ENCODE measurements around the gene ENOPH1. TPM values are rescaled to one million over a fixed set of nuclear protein-coding genes. Genes with fewer than 3 reads are reported as not detected.

The ENOPH1 gene
- total and polyA plus RNA-seq, 9 of the 15 experiments (the other 6 are each of a cell fraction or from before 2014, with no cell fraction given) = 29.8 to 71.4 (median 48.9) TPM

- TF ChIP-seq RAD21 (CRISPR knock-in tag; conservative IDR thresholded peaks at IDR 0.05 in 1 of 2, IDR thresholded peaks at IDR 0.05 in 1 of 2) (peak; percentile 36 to 48; a peak in 3 of 4 replicates), DMBX1 (CRISPR knock-in tag; IDR thresholded peaks at IDR 0.05; ENCODE audit: borderline replicate concordance) (no peak), SMAD4 (CRISPR knock-in tag; conservative IDR thresholded peaks at IDR 0.05) (no peak), NFIC (IDR thresholded peaks at IDR 0.05) (peak; percentile 94), ZNF57 (CRISPR knock-in tag; IDR thresholded peaks at IDR 0.05) (no peak), KLF1 (tag; IDR thresholded peaks at IDR 0.05) (no peak), ZNF644 (tag; IDR thresholded peaks at IDR 0.05; ENCODE audit: low read depth) (no peak), SMC3 (conservative IDR thresholded peaks at IDR 0.05; ENCODE audit: insufficient read depth, low read depth, low read length) (peak; percentile 69), MCM5 (IDR thresholded peaks at IDR 0.05; ENCODE audit: low read depth) (no peak), NFYB (IDR thresholded peaks at IDR 0.05; ENCODE audit: extremely low read depth, insufficient read length) (no peak), NR3C1 (CRISPR knock-in tag; IDR thresholded peaks at IDR 0.05) (no peak), PTRF (tag; IDR thresholded peaks at IDR 0.05) (no peak), CEBPB (tag; IDR thresholded peaks at IDR 0.05) (0 out of 2 replicates have a peak, but pooled peaks have one; percentile 7), MAZ (CRISPR knock-in tag; conservative IDR thresholded peaks at IDR 0.05 in 1 of 2, IDR thresholded peaks at IDR 0.05 in 1 of 2) (peak in 1 of 2 experiments; percentile 51; a peak in 2 of 4 replicates), CEBPG (CRISPR knock-in tag; IDR thresholded peaks at IDR 0.05) (no peak), CEBPG (tag; conservative IDR thresholded peaks at IDR 0.05 in 1 of 2, IDR thresholded peaks at IDR 0.05 in 1 of 2) (0 out of 4 replicates have a peak, but pooled peaks of 1 of the 2 experiments have one; percentile 30), POLR2AphosphoS5 (IDR thresholded peaks at IDR 0.05; ENCODE audit: control insufficient read depth, insufficient read depth, low read depth, low read length) (peak; percentile 55)
- TF ChIP-seq, protein P1, sequence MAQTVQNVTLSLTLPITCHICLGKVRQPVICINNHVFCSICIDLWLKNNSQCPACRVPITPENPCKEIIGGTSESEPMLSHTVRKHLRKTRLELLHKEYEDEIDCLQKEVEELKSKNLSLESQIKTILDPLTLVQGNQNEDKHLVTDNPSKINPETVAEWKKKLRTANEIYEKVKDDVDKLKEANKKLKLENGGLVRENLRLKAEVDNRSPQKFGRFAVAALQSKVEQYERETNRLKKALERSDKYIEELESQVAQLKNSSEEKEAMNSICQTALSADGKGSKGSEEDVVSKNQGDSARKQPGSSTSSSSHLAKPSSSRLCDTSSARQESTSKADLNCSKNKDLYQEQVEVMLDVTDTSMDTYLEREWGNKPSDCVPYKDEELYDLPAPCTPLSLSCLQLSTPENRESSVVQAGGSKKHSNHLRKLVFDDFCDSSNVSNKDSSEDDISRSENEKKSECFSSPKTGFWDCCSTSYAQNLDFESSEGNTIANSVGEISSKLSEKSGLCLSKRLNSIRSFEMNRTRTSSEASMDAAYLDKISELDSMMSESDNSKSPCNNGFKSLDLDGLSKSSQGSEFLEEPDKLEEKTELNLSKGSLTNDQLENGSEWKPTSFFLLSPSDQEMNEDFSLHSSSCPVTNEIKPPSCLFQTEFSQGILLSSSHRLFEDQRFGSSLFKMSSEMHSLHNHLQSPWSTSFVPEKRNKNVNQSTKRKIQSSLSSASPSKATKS (CRISPR knock-in tag; IDR thresholded peaks at IDR 0.05) = no peak
- TF ChIP-seq, protein P2, sequence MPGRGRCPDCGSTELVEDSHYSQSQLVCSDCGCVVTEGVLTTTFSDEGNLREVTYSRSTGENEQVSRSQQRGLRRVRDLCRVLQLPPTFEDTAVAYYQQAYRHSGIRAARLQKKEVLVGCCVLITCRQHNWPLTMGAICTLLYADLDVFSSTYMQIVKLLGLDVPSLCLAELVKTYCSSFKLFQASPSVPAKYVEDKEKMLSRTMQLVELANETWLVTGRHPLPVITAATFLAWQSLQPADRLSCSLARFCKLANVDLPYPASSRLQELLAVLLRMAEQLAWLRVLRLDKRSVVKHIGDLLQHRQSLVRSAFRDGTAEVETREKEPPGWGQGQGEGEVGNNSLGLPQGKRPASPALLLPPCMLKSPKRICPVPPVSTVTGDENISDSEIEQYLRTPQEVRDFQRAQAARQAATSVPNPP (IDR thresholded peaks at IDR 0.05; ENCODE audit: borderline replicate concordance, insufficient read depth, insufficient read length) = no peak
- TF ChIP-seq, protein P3, sequence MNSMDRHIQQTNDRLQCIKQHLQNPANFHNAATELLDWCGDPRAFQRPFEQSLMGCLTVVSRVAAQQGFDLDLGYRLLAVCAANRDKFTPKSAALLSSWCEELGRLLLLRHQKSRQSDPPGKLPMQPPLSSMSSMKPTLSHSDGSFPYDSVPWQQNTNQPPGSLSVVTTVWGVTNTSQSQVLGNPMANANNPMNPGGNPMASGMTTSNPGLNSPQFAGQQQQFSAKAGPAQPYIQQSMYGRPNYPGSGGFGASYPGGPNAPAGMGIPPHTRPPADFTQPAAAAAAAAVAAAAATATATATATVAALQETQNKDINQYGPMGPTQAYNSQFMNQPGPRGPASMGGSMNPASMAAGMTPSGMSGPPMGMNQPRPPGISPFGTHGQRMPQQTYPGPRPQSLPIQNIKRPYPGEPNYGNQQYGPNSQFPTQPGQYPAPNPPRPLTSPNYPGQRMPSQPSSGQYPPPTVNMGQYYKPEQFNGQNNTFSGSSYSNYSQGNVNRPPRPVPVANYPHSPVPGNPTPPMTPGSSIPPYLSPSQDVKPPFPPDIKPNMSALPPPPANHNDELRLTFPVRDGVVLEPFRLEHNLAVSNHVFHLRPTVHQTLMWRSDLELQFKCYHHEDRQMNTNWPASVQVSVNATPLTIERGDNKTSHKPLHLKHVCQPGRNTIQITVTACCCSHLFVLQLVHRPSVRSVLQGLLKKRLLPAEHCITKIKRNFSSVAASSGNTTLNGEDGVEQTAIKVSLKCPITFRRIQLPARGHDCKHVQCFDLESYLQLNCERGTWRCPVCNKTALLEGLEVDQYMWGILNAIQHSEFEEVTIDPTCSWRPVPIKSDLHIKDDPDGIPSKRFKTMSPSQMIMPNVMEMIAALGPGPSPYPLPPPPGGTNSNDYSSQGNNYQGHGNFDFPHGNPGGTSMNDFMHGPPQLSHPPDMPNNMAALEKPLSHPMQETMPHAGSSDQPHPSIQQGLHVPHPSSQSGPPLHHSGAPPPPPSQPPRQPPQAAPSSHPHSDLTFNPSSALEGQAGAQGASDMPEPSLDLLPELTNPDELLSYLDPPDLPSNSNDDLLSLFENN (IDR thresholded peaks at IDR 0.05; ENCODE audit: low read depth in 2 of 2, low read length in 2 of 2) = no peak
These were observed 32.0 kb downstream of the ENOPH1 start (continued) for GRCh38 chr4:82462415-82462831.
